Measurements from ENCODE around the gene PRPF6.

PRPF6 gene

DNA sequence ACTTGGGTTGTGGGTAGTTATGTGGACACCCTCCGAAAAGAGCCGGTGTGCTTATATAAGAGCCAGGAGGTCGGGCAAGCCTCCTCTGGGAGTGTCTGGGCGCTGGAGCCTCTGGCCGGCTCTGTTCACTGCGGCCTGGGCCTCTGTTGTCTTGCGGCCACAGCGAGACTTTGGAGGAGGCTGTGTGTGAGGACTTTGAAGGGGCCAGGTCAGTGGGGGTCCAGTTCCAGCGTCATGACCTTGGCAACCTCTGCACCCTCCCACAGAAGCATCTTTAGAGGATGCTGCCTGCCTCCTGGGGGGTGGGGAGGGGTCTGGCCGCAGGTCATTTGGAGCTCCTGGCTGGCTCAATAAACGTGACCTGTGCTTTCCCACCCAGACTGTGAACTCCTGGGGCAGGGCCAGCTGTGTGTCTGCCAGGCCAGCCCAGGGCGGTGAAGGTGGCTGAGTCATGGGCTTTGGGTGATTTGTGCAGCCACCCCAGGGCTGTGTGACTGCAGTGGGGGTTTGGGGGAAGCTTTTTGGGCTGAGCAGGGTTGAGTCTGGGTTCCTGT, 83.3 kb downstream of the PRPF6 start:
- DNase-seq (ENCODE audit: low read depth in 2 of 2), result no peak

DNA sequence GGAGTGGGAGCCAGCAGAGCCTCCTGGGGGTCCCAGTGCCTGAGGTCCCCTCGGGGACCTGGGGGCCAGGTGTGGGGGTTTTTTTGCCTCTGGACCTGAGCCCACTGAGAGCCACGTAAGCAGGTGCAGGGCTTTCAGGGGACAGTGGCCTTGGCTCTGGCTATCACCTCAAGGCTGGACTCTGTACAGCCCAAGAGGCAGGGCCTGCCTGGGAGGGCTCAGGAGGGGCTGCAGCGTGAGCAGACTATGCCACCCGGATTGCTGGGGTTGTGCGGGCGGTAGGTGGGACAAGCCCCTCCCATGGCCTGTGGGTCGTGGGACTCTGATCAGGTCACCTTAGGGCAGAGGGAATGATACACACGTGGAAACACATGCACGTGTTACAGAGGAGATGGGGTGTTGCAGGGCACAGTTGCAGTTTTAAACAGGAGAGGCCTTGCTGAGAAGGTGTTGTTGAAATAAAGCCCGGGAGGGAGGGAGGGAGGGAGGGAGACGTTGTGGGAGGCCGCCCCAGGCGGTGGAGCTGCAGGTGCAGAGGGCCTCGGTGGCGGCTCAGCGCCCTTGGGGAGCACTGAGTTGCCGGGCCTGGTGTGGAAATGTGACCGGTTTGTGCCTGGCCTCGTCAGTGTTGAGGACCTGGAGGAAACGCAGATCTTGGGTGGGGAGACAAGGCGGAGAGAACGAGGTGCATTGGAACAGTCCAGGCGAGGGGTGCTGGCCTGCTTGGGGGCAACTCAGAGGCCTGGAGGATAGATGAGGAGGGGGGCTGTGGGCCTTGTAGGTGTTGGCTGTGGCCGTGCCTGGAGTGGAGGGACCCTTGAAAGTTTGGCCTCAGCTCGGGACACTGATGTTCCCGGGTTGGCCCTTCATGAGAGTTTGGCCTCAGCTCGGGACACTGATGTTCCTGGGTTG, 84.4 kb downstream of the PRPF6 start:
- no peak for DNase-seq (ENCODE audit: low read depth in 2 of 2)

DNA sequence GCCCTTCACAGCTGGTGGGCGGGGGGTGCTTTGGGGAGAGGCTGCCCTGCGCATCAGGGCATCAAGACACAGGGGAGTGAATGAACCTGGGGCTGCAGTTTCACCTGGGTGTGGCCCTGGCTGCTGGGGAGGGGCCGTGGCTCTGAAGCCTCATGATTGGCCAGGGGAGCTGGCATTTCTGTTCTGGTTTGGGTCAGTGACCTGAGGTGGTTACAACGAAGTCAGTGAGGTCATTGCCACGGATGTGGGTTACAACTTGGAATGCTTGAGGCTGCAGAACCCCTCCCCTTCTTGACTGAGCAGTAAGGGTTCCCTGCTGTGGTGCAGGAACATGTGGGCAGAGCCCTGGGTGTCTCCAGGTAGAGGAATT, 85.0 kb downstream of the PRPF6 start:
- DNase-seq (ENCODE audit: low read depth in 2 of 2), result peak in 1 of 2 donors; percentile 40

DNA sequence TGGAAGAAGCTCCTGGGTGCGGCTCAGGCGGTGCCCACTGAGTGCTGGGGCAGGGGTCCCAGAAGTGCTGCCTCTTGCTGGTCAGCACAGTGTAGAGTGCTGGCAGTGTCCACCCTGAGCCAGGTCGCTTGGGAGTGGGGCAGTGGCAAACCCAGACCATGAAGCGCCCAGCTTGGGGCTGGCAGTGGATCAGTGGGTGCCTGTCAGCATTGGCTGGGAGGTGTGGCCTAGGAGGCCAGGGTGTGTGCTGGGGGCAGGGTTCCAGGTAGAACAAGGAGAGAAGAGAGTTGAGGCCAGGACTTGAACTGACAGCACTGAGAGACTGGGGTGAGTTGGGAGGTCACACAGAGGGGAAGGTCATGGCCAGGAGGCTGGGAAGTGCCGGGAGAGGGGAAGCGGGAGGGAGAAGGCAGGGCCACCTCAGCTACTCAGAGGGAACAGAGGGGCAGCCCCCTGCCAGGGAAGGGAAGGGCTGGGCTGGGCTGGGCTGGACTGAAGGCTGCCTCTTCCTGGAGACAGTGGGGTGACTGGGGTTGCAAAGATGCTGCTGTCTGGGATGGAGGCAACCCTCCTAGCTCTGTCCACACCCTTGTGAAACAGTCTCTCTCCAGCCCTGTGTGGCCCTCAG, 86.2 kb downstream of the PRPF6 start:
- DNase-seq (ENCODE audit: low read depth in 2 of 2), result no peak

GRCh38 chr20:64067733-64068307, 86.9 kb downstream of the PRPF6 start:
- no peak for DNase-seq (ENCODE audit: low read depth in 2 of 2)

- DNase-seq (ENCODE audit: low read depth in 2 of 2), result no peak
Observed at GRCh38 chr20:64068386-64069208, 87.7 kb downstream of the PRPF6 start.

DNA sequence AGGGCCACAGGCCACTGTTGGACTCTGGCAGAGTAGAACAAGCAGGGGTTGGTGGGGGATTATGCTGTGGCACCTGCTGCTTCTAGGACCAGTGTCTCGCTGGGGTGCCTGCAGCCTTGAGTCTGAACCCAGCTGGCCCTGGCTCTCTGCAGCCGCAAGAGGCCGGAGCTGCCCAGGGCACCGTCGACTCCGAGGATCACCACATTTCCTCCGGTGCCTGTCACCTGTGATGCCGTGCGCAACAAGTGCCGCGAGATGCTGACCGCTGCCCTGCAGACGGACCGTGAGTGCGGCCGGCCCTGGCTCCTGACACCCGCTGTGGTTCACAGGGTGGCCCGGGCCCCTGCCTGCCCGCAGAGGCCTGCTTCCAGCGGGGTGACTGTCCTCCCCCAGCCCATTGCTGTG, 88.3 kb downstream of the PRPF6 start:
- DNase-seq (ENCODE audit: low read depth in 2 of 2), result no peak

DNA sequence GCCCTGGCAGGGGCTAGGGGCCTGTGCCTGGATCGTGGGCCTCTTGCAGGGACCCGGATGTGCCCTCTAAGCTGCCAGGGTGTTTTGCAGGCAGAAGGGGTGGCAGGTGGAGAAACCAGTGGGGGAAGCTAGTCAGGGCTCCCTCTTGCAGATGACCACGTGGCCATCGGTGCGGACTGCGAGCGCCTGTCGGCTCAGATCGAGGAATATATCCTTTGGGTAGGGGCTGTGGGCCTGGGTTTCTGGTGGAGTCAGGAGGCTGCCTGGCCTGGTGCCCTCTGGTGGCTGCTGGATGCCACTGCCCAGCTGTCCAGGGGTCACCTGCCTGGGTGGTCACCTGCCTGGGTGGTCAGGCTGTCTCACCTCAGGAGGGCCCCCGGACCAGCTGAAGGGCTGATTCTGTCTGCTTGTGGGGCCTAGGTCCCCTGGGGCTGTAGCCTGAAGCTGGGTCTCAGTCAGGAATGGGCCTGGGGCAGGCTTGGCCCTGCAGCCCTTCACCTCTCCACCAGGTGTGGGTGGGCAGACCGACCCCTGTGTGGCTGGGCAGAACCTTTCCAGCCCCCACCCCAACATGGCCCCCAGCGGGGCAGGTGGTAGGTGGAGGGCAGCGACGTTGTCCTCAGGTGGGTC, 88.8 kb downstream of the PRPF6 start:
- no peak for DNase-seq (ENCODE audit: low read depth in 2 of 2)

GRCh38 chr20:64070244-64070993, 89.5 kb downstream of the PRPF6 start:
- no peak for DNase-seq (ENCODE audit: low read depth in 2 of 2)

DNA sequence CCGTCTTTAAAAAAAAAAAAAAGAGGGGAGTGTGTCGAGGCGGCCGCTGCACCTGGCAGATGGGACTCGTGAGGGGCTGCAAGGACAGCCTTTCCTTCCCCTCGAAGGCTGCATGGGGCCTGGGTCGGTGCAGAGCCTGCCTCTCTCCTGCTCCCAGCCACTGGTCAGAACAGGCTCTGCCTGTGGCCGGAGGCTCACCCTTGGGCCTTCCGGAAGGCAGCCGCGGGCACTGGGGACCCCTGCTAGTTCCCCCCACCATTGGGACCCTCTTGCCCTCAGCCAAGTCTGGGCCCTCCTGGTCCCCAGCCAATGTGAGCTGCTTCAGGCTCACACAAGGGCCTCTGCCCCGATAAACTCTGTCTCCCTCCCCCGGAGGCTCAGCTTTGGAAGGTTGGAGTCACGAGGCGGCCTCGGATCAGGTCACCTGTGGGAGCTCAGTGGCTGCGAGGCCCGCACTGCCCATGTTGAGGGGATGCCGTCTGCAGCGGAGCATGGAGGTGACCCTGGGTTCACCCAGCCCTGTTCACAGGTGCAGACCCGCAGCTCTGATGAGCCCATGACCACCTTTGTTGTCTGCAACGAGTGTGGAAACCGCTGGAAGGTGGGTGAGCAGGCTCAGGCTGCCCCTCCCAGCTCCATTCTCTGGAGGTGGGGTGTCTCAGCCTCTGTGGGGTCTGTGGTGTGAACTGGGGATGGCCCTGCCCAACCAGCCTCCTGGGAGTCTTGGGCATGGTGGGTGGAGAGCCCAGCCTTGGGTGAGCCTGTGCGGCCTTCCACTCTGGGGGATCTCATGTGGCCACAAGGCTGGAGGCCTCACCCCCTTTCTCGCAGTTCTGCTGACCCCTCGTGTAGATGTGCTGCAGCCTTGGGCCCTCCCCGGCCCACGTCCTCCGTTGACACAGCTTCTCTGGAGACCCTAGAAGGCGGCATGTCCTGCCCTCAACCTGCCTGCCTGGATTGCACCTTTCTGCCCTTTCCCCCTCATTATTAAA, 90.7 kb downstream of the PRPF6 start:
- DNase-seq (ENCODE audit: low read depth in 2 of 2), result no peak

DNA sequence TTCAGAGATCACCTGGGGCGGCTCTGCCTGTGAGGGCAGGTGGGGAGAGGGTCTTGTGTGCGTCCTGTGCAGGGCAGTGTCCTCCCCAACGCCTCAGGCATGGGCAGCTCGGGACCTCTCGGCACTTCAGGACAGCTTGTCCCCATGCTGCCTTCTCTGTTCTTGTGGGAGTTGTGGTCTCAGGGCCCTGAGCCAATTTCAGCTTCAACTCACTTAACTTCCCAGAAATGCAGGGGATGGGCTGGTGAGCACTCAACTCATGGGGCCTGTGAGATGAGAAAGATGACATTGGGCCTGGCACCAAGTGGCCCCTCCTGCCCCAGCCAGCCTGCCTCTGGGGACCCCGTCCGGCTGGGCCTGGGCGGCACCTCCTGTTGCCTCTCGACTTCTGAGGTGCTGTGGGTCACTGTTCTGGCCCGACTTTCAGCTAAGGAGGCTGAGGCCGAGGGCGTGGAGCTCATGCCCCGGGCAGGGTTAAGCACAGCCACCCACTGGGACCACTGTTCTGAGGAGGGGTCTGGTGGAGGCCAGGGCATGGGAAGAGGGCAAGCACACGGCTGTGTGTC, 91.6 kb downstream of the PRPF6 start:
- no peak for DNase-seq (ENCODE audit: low read depth in 2 of 2)

GRCh38 chr20:64073476-64074183, 92.7 kb downstream of the PRPF6 start:
- DNase-seq (ENCODE audit: low read depth in 2 of 2), result no peak

DNA sequence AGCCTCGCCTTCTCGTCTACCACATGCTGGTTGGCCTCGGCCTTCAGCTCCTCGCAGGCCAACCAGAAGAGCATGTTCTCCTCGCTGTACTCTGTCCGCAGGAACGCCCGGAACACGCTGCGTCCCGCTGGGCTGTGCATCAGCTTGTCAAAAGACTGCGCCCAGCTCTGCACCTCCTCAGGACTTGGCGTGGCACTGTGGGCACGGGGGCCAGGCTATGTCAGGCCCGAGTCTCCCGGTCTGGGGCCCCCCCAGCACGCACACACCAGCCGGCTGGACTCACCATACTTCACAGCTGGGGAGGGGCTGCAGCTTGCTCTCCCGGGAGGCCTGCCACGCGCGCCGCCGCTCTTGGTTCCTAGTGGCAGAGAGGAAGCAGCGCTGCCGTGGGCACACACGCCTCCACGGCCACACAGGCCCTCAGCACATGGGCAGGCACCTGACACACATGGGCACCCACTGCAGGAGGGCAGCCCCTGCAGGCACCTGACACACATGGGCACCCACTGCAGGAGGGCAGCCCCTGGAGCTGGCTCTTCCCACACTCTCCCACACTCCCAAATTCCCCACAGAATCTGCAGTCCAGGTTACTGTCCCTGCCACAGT, 93.4 kb downstream of the PRPF6 start:
- no peak for DNase-seq (ENCODE audit: low read depth in 2 of 2)

DNA sequence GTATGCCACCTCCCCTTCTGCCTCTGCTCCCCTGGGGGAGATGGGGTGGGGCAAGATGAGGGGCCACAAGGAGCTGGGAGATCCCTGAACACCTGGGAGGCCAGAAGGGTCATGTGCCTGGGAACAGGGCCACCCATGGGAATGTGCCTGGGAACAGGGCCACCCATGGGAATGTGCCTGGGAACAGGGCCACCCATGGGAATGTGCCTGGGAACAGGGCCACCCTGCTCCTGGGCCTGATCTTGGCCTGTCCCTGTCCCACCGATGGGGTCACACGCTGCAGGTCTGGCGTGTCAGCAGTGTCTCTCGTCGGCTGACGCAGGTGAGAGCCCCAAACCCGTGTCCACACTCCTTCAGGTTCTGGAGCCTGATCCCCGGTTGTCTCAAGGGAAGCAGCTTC, 94.0 kb downstream of the PRPF6 start:
- no peak for DNase-seq (ENCODE audit: low read depth in 2 of 2)

DNA sequence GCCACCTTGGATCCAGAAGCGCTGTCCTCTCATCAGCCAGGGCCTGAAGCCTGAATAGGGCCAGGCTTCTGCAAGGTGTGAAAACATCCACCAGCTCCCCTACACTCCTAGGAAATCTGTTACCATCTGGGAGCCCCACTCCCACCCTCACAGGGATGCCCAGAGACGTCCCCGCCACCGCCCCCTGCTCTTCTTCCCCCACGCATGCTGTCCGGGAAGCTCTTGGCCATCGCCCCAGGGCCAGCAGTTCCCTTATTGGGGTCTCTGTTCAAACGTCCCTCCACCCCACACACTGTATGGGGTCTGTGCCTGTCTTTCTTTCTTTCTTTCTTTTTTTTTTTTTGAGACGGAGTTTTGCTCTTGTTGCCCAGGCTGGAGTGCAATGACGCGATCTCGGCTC, 94.6 kb downstream of the PRPF6 start:
- no peak for DNase-seq (ENCODE audit: low read depth in 2 of 2)

DNA sequence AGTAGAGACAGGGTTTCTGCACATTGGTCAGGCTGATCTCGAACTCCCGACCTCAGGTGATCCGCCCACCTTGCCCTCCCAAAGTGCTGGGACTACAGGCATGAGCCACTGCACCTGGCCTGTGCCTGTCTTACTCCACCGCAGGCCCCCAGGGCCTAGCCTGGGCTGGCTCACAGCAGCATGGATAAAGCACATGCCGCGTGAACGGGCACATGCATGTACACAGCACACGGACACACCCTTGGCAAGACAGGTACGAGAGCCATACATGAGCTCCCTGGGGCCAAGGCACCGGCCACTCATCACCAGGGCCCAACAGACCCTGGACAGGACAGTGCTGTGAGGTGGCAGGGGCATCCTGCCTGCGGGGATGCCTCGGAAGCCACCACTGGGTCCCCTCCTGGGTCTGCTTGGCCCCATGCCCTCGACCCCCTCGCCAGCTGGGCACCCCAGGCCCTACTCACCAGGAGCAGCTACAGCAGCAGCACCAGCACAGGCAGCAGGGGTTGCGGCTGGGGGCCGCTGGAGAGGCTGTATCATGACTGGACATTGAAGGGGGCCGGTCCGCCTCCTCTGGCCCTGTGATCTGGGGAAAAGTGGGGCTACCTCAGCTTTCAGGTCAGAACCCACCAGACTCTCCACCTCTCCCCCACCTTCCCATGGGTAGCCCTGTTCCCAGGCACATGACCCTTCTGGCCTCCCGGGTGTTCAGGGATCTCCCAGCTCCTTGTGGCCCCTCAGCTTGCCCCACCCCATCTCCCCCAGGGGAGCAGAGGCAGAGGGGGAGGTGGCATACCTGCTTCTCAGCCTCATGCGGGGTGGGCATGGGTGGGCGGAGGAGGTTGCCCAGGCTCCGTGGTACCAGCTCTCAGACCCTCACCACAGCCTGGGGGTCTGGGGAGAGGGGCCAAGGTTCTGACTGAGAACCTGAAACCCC, 95.4 kb downstream of the PRPF6 start:
- no peak for DNase-seq (ENCODE audit: low read depth in 2 of 2)

GRCh38 chr20:64077094-64077493, 96.2 kb downstream of the PRPF6 start:
- DNase-seq (ENCODE audit: low read depth in 2 of 2), result no peak
